Measurements from ENCODE around the gene ID3. TPM values are rescaled to one million over a fixed set of nuclear protein-coding genes. Genes with fewer than 3 reads are reported as not detected.

ID3 gene
- total and polyA plus RNA-seq, 9 of the 15 experiments (the other 6 are each of a cell fraction or from before 2014, with no cell fraction given), result 6.8 to 59.8 (median 23.5) TPM

GRCh38 chr1:23521588-23521987, 37.7 kb downstream of the ID3 start (continued):
- TF ChIP-seq MGA (IDR thresholded peaks at IDR 0.05) (no peak), ATF7 (IDR thresholded peaks at IDR 0.05) (no peak), ZSCAN32 (CRISPR knock-in tag; IDR thresholded peaks at IDR 0.05) (no peak), MEIS2 (IDR thresholded peaks at IDR 0.05; ENCODE audit: partially characterized antibody) (no peak), NFYB (IDR thresholded peaks at IDR 0.05; ENCODE audit: extremely low read depth, insufficient read length) (peak; percentile 61), CBFB (CRISPR knock-in tag; IDR thresholded peaks at IDR 0.05) (no peak), SETDB1 (IDR thresholded peaks at IDR 0.05; ENCODE audit: low read length) (no peak), CHAMP1 (IDR thresholded peaks at IDR 0.05) (no peak)
- TF ChIP-seq, protein P1, sequence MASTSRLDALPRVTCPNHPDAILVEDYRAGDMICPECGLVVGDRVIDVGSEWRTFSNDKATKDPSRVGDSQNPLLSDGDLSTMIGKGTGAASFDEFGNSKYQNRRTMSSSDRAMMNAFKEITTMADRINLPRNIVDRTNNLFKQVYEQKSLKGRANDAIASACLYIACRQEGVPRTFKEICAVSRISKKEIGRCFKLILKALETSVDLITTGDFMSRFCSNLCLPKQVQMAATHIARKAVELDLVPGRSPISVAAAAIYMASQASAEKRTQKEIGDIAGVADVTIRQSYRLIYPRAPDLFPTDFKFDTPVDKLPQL (IDR thresholded peaks at IDR 0.05; ENCODE audit: extremely low read depth, insufficient read length), result no peak
- TF ChIP-seq, protein P2, sequence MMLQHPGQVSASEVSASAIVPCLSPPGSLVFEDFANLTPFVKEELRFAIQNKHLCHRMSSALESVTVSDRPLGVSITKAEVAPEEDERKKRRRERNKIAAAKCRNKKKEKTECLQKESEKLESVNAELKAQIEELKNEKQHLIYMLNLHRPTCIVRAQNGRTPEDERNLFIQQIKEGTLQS (IDR thresholded peaks at IDR 0.05), result peak; percentile 39
- TF ChIP-seq, protein P2 (CRISPR knock-in tag; conservative IDR thresholded peaks at IDR 0.05), result no peak
- TF ChIP-seq, protein P3, sequence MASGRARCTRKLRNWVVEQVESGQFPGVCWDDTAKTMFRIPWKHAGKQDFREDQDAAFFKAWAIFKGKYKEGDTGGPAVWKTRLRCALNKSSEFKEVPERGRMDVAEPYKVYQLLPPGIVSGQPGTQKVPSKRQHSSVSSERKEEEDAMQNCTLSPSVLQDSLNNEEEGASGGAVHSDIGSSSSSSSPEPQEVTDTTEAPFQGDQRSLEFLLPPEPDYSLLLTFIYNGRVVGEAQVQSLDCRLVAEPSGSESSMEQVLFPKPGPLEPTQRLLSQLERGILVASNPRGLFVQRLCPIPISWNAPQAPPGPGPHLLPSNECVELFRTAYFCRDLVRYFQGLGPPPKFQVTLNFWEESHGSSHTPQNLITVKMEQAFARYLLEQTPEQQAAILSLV (tag; IDR thresholded peaks at IDR 0.05), result no peak
